HG03575 (cell line): ENCODE results near the gene MCF2L.

Experiments
- ATAC-seq: cut with Tn5 transposase; IDR thresholded peaks from one replicate; pipeline ENCODE4 v1.9.1; 2021; ENCODE audit not compliant: unreplicated experiment, insufficient number of reproducible peaks, low FRiP score; ENCODE audit errors: extremely low read depth

Gene MCF2L

GRCh38 chr13:113084094-113084942, 115.3 kb downstream of the MCF2L start:
- no peak for ATAC-seq

GRCh38 chr13:113084943-113085540, 116.0 kb downstream of the MCF2L start:
- ATAC-seq, result no peak

- no peak for ATAC-seq
Measured at GRCh38 chr13:113086031-113086750, 117.2 kb downstream of the MCF2L start.

DNA sequence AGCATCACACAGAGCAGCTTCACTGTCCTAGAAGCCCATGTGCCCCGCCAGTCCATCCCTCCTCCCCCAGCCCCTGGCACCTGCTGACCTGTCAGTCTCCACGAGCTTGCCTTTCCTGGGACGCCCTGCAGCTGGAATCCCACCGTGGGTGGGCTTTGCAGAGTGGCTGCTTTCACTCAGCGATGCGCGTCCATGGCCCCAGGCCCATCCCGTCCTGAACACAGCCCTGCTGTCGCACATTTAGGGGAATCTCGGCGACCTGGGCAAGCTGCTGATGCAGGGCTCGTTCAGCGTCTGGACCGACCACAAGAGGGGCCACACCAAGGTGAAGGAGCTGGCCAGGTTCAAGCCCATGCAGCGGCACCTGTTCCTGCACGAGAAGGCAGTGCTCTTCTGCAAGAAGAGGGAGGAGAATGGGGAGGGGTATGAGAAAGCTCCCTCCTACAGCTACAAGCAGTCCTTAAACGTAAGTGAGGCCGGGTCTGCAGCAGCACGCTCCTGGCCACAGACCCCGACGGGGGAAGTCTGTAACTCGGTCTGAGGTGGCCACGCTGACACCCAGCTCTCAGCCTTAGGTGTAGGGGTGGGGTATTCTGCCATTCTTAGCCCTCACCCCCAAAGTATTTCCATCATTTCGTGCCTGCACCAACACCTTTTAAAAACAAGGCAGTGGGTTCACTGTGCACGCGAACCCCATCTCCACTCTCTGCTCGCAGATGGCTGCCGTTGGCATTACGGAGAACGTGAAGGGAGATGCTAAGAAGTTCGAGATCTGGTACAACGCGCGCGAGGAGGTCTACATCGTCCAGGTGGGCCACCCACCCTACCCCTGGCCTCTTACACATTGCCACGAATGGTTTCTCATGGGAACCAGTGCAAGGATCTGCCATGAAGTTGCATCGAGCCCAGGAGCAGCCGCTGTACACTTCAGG, 118.2 kb downstream of the MCF2L start:
- no peak for ATAC-seq

DNA sequence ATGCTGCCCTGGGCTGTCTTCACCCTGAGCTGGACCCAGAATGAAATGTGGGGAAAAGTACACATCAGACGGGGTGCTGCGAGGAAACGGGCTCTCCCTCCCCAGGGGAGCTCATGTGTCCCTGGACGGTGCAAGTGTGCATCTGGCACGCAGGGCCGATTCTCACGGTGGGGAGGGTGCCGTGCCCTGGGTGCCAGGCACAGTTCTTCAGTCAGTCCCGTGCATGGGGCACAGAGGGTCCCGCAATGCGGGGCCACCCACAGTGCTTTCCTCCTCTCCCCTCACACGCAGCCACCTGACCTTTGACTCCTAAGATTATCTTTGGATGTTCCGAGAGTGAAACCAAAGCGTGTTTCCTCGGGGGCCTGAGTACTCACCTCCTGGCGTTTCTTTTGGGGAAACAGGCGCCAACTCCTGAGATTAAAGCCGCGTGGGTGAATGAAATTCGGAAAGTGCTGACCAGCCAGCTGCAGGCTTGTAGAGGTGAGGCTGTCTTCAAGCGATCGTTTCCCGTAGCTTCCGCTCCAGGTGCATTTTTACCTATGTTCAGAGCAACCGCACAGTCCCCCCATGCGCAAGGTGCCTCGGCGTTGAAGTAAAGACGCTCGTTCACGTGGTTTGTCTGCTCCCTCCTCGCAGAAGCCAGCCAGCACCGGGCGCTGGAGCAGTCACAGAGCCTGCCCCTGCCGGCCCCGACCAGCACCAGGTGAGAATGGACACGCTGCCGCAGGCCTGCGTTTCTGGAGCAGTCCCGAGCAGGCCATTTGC, 119.1 kb downstream of the MCF2L start:
- ATAC-seq, result no peak

DNA sequence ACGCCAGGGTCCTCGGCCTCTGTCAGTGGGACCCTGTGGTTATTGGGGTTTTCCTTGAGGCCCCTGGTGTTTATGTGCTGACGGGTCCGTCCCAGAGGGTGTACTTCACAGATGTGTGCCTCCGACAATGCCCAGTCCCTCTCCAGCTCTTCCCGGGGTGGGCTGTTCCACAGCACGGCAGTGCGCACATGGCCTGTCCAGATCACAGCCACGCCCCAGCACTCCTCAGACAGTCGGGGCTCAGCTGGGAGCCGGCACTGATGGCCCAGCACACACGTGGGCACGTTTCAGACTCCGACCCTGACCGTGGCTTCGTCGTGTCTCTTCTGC, 119.6 kb downstream of the MCF2L start:
- no peak for ATAC-seq

- ATAC-seq, result no peak
Measured at GRCh38 chr13:113089693-113090414, 120.8 kb downstream of the MCF2L start.

GRCh38 chr13:113090415-113090770, 121.4 kb downstream of the MCF2L start:
- ATAC-seq, result no peak

DNA sequence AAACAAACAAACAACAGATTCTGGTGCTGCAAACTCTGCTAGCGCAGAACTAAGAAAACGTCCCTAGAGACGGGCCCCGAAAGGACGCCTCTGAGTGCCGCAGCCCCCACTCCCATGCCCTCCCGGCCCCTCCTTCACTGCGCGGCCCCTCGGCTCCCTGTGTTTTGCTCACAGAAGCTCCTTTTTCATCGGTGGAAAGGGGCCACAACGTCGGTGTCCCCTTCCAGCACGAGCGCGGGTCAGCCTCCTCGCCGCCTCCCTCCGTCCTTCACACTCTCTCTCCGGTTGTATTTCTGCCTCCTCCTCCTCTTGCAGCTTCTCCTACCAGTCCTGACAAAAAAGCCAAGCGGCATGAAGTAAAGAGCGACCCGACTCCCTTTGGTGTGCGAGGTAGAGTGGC, 121.8 kb downstream of the MCF2L start:
- ATAC-seq, result no peak

GRCh38 chr13:113091211-113091771, 122.3 kb downstream of the MCF2L start:
- no peak for ATAC-seq

- no peak for ATAC-seq
Measured at GRCh38 chr13:113091891-113092775, 123.1 kb downstream of the MCF2L start.

- ATAC-seq, result no peak
Measured at GRCh38 chr13:113092776-113093579, 124.0 kb downstream of the MCF2L start.

DNA sequence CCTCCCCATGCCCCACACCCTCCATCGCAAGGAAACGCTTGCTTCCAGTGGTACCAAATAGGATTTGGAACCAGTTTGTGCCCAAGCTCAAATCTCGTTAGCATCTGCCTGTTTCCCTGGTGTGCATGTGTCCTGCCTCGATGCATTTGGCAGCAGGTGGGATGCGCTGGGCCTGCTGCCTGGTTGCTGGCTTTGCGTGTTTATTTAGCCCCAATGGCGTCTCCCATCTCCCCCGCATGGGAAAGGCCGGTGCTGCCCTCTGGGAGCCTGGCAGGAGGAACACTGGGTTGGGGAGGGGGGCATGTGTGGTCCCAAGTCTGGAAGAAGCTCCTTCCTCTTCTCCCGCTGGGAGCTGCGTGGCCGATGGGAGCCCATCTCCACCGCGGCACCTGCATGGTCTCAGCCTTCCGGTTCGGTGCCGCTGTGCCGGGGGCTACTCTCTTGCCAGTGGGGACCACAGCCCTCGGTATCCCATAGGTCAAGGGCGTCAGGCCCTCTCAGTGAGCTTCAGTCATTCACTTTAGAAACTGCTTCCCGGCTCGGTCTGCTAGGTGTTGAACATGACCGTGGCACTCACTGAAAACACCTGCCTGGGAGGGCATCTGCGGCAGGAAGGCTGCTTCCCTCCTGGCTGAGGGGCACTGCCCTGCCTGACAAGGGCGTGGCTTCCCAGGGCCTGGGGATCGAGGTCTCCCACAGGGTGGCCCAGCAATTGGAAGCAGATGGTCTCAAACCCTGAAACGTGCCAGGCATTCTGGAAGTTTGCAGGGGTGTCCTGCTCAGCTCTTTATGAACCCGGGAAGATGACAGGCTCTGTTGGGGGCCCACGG, 124.8 kb downstream of the MCF2L start:
- ATAC-seq, result no peak

DNA sequence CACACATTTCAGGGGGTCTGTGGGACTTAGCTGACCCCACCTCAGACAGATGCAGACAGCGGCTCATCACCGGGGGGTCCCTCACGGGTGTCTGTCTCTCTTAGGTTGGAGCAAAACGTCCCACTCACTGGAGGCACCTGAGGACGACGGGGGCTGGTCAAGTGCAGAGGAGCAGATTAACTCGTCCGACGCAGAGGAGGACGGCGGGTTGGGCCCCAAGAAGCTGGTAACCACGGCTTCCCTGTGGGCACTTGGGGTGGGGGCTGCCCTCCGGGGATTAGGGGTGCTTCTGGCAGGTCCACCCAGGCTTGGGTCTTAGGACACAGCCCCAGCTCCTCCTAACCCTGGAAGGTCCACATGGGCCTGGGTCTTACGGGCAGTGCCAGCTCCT, 125.4 kb downstream of the MCF2L start:
- no peak for ATAC-seq
